GM23338 (cell line): Measurements from ENCODE around the gene MCUB. TPM values are rescaled to one million over a fixed set of nuclear protein-coding genes. Genes with fewer than 3 reads are reported as not detected.
A peak's percentile ranks its signal among the peaks of the same experiment; 100 is the strongest.

ENCODE experiments used
- ATAC-seq: fragments of 200-7000 bp; cut with Tn5 transposase; 3 replicates; pipeline ENCODE4 v1.9.1; 2020
- DNase-seq: peaks from one replicate; pipeline ENCODE4 v3.0.0-alpha.2; 2015; ENCODE audit warnings: low spot score
- H2AFZ ChIP-seq: fragments of 200-600 bp; sonication (generic); 2 replicates; pipeline ENCODE4 v1.8.0; 2016; ENCODE audit warnings: antibody characterized with exemption, mild to moderate bottlenecking, moderate library complexity
- H3F3A ChIP-seq: fragments of 200-600 bp; sonication (generic); replicated peaks from 2 replicates; pipeline ENCODE4 v1.8.0; 2017; ENCODE audit warnings: antibody characterized with exemption, mixed run types, low read depth
- H3K27ac ChIP-seq: fragments of 200-600 bp; sonication (generic); 2 replicates; pipeline ENCODE4 v1.6.1; 2016; ENCODE audit warnings: low read depth
- H3K27me3 ChIP-seq: fragments of 200-600 bp; sonication (generic); 2 replicates; pipeline ENCODE4 v1.8.0; 2016; ENCODE audit warnings: mild to moderate bottlenecking, mixed run types, moderate library complexity; ENCODE audit not compliant: insufficient read depth
- H3K36me3 ChIP-seq: fragments of 200-600 bp; sonication (generic); 2 replicates; pipeline ENCODE4 v1.8.0; 2016; ENCODE audit warnings: mild to moderate bottlenecking; ENCODE audit not compliant: insufficient read depth
- H3K4me1 ChIP-seq: fragments of 200-600 bp; sonication (generic); 2 replicates; pipeline ENCODE4 v1.8.0; 2016; ENCODE audit warnings: mild to moderate bottlenecking, moderate library complexity; ENCODE audit not compliant: insufficient read depth
- H3K4me2 ChIP-seq: fragments of 200-600 bp; sonication (generic); 2 replicates; pipeline ENCODE4 v1.7.1; 2017; ENCODE audit warnings: mixed run types
- H3K4me3 ChIP-seq: fragments of 200-600 bp; sonication (generic); 2 replicates; pipeline ENCODE4 v1.6.1; 2016; ENCODE audit warnings: mixed run types
- H3K79me2 ChIP-seq: fragments of 200-600 bp; sonication (generic); replicated peaks from 2 replicates; pipeline ENCODE4 v1.8.0; 2017; ENCODE audit warnings: mild to moderate bottlenecking; ENCODE audit not compliant: insufficient read depth
- H3K9me2 ChIP-seq: fragments of 200-600 bp; sonication (generic); 2 replicates; pipeline ENCODE4 v1.8.0; 2017; ENCODE audit not compliant: insufficient read depth
- H4K20me1 ChIP-seq: fragments of 200-600 bp; sonication (generic); replicated peaks from 2 replicates; pipeline ENCODE4 v1.8.0; 2017; ENCODE audit warnings: mild to moderate bottlenecking; ENCODE audit not compliant: insufficient read depth
- H3K27ac Mint-ChIP-seq: 2 replicates; pipeline ENCODE4 v1.8.0; 2020; ENCODE audit warnings: inconsistent platforms, mild to moderate bottlenecking, moderate library complexity, mixed read lengths
- H3K27me3 Mint-ChIP-seq: 3 replicates; pipeline ENCODE4 v1.8.0; 2022; ENCODE audit warnings: low read depth, mild to moderate bottlenecking, moderate library complexity, mixed read lengths, inconsistent platforms; ENCODE audit not compliant: insufficient read depth, poor library complexity
- H3K36me3 Mint-ChIP-seq: 3 replicates; pipeline ENCODE4 v1.8.0; 2021; ENCODE audit warnings: low read depth, mild to moderate bottlenecking, inconsistent platforms, moderate library complexity, mixed read lengths
- H3K4me1 Mint-ChIP-seq: 3 replicates; pipeline ENCODE4 v1.8.0; 2020; ENCODE audit warnings: mild to moderate bottlenecking, inconsistent platforms, mixed read lengths
- H3K4me3 Mint-ChIP-seq: 3 replicates; pipeline ENCODE4 v1.8.0; 2021; ENCODE audit warnings: moderate library complexity, mild to moderate bottlenecking, inconsistent platforms, mixed read lengths
- H3K9me3 Mint-ChIP-seq: 3 replicates; pipeline ENCODE4 v1.8.0; 2020; ENCODE audit warnings: moderate library complexity, mild to moderate bottlenecking, inconsistent platforms, mixed read lengths
- CREB1 ChIP-seq: fragments of 250-450 bp; sonication (Bioruptor Pico); IDR thresholded peaks from 2 replicates; pipeline ENCODE4 v1.5.0; 2020; ENCODE audit warnings: low read depth, mild to moderate bottlenecking, moderate library complexity
- CTCF ChIP-seq, 2 experiments: fragments of 200-600 bp in 1 of 2; sonication (generic) in 1 of 2; conservative IDR thresholded peaks; 2 replicates each; pipeline versions ENCODE4 v1.5.1 to v1.6.1; 2016 to 2017; ENCODE audit warnings: antibody characterized with exemption in 2 of 2, low read depth in 2 of 2, mild to moderate bottlenecking in 2 of 2, moderate library complexity in 1 of 2
- ETS1 ChIP-seq: IDR thresholded peaks from 2 replicates; pipeline ENCODE4 v1.6.1; 2016; ENCODE audit warnings: antibody characterized with exemption
- EZH2 ChIP-seq: fragments of 200-600 bp; sonication (generic); IDR thresholded peaks from one replicate; pipeline ENCODE4 v1.8.0; 2017; ENCODE audit warnings: antibody characterized with exemption, mild to moderate bottlenecking, low read depth; ENCODE audit not compliant: unreplicated experiment
- NANOG ChIP-seq: IDR thresholded peaks from 2 replicates; pipeline ENCODE4 v1.6.1; 2016; ENCODE audit warnings: antibody characterized with exemption, borderline replicate concordance
- REST ChIP-seq: IDR thresholded peaks from one replicate; pipeline ENCODE4 v1.6.1; 2018; ENCODE audit warnings: antibody characterized with exemption; ENCODE audit not compliant: unreplicated experiment
- STAT1 ChIP-seq: IDR thresholded peaks from one replicate; pipeline ENCODE4 v1.6.1; 2016; ENCODE audit warnings: antibody characterized with exemption; ENCODE audit not compliant: unreplicated experiment
- ZNF114 ChIP-seq: fragments of 250-450 bp; sonication (Bioruptor Pico); IDR thresholded peaks from 2 replicates; pipeline ENCODE4 v1.5.0; 2020; ENCODE audit warnings: mild to moderate bottlenecking, moderate library complexity
- ZNF331 ChIP-seq: fragments of 250-450 bp; sonication (Bioruptor Pico); IDR thresholded peaks from 2 replicates; pipeline ENCODE4 v1.5.0; 2020; ENCODE audit warnings: low read depth, mild to moderate bottlenecking, moderate library complexity
- polyA plus RNA-seq: library from polyadenylated mRNA; unstranded; fragments of >200 nt; fragmentation: Nextera tagmentation; extraction: Ambion mirVana; gene quantifications from 2 replicates; pipeline ENCODE4 v1.2.1, GENCODE V29; 2016
- total RNA-seq: library from RNA; depleted of rRNA; stranded (reverse); fragments of >200 nt; shearing (Covaris generic); gene quantifications from 2 replicates; pipeline ENCODE4 v1.2.3, GENCODE V29; 2014

The MCUB gene
- total and polyA plus RNA-seq, 2 experiments from 2014 or later = 21.7 to 97.9 TPM

GRCh38 chr4:109662771-109663170, 102.7 kb downstream of the MCUB start:
- Histone ChIP-seq H3K4me3 (no peak overlapping the region), H3K79me2 (no peaks in the 10 kb centered on the region), H2AFZ (no peak overlapping the region), H3F3A (no peaks in the 10 kb centered on the region), H3K9me2 (no peaks in the 10 kb centered on the region), H3K27ac (no peak overlapping the region), H4K20me1 (no peaks in the 10 kb centered on the region), H3K27me3 (no peaks in the 10 kb centered on the region), H3K4me2 (0 out of 2 replicates have a peak overlapping the region, but pooled peaks have one; percentile 12), H3K36me3 (no peaks in the 10 kb centered on the region), H3K4me1 (peaks cover 25% of the 10 kb centered on the region)
- DNase-seq (no peak), ATAC-seq (peak; percentile 63)
- no peak overlapping the region for H3K27ac Mint-ChIP-seq
- H3K4me1 Mint-ChIP-seq = peaks cover 22% of the 10 kb centered on the region; the same call in 2 of the 3 replicates
- H3K36me3 Mint-ChIP-seq = no peaks in the 10 kb centered on the region
- H3K4me3 Mint-ChIP-seq = no peak overlapping the region
- TF ChIP-seq CREB1 (CRISPR knock-in tag) (no peak), STAT1 (no peak), NANOG (no peak), ZNF331 (no peak), ETS1 (no peak)
- H3K27me3 Mint-ChIP-seq = no peaks in the 10 kb centered on the region
- no peaks in the 10 kb centered on the region for H3K9me3 Mint-ChIP-seq

- Histone ChIP-seq H3F3A (no peaks in the 10 kb centered on the region), H2AFZ (no peak overlapping the region), H3K4me2 (no peak overlapping the region), H3K27ac (no peak overlapping the region), H4K20me1 (no peaks in the 10 kb centered on the region), H3K4me1 (peaks cover 15% of the 10 kb centered on the region), H3K36me3 (no peaks in the 10 kb centered on the region), H3K79me2 (no peaks in the 10 kb centered on the region), H3K27me3 (no peaks in the 10 kb centered on the region), H3K4me3 (no peak overlapping the region), H3K9me2 (no peaks in the 10 kb centered on the region)
- no peak overlapping the region for H3K4me3 Mint-ChIP-seq
- no peak overlapping the region for H3K27ac Mint-ChIP-seq
- H3K4me1 Mint-ChIP-seq = peaks cover 21% of the 10 kb centered on the region; the same call in 2 of the 3 replicates
- ATAC-seq = no peak
- DNase-seq = no peak
- H3K27me3 Mint-ChIP-seq = no peaks in the 10 kb centered on the region
- H3K36me3 Mint-ChIP-seq = no peaks in the 10 kb centered on the region
- H3K9me3 Mint-ChIP-seq = no peaks in the 10 kb centered on the region
- TF ChIP-seq CTCF (conservative IDR thresholded peaks at IDR 0.05; ENCODE audit: low read depth in 2 of 2) (no peak), ZNF114 (CRISPR knock-in tag) (no peak), REST (no peak), EZH2 (no peak), ETS1 (no peak), CREB1 (CRISPR knock-in tag) (no peak), NANOG (no peak)
Observed at GRCh38 chr4:109665783-109666485, 105.9 kb downstream of the MCUB start.
